Brain microvascular endothelial cell (primary cell): Measurements from ENCODE around the gene COL21A1.
A peak's percentile ranks its signal among the peaks of the same experiment; 100 is the strongest.

ENCODE experiments used
- DNase-seq: peaks from one replicate; pipeline ENCODE4 v3.0.0-alpha.2; 2020
- H3K27ac ChIP-seq: fragments of 250-450 bp; sonication (Bioruptor Pico); 2 replicates; pipeline ENCODE4 v1.5.1; 2020; ENCODE audit warnings: mild to moderate bottlenecking, moderate library complexity
- H3K27me3 ChIP-seq: fragments of 250-450 bp; sonication (Bioruptor Pico); replicated peaks from 2 replicates; pipeline ENCODE4 v1.5.1; 2020; ENCODE audit warnings: mild to moderate bottlenecking
- H3K36me3 ChIP-seq: fragments of 250-450 bp; sonication (Bioruptor Pico); replicated peaks from 2 replicates; pipeline ENCODE4 v1.5.1; 2020; ENCODE audit warnings: mild to moderate bottlenecking
- H3K4me3 ChIP-seq: 2 replicates; pipeline ENCODE4 v1.5.1; 2011; ENCODE audit warnings: low read depth, mild to moderate bottlenecking, control low read depth, low read length, moderate library complexity
- CTCF ChIP-seq: IDR thresholded peaks from 2 replicates; pipeline ENCODE4 v1.5.1; 2011; ENCODE audit warnings: low read depth, mild to moderate bottlenecking, moderate library complexity, low read length, control low read depth, inconsistent platforms; ENCODE audit errors: missing control alignments
- in situ Hi-C: cut with HindIII; loops from 2 replicates; pipeline ENCODE4 v1.10.0; 2017; ENCODE audit warnings: low sequenced_read_pairs, low pct_ligation_motif_present

The COL21A1 gene

GRCh38 chr6:56050530-56051201, 196.7 kb downstream of the COL21A1 start:
- in situ Hi-C loops, result no loop called here
- H3K27ac ChIP-seq, result no peak overlapping the region
- no peaks in the 10 kb centered on the region for H3K36me3 ChIP-seq
- no peak overlapping the region for H3K4me3 ChIP-seq
- no peak for TF ChIP-seq CTCF
- no peaks in the 10 kb centered on the region for H3K27me3 ChIP-seq
- no peak for DNase-seq

- no peak for DNase-seq
- H3K4me3 ChIP-seq, result no peak overlapping the region
- TF ChIP-seq CTCF, result no peak
- H3K36me3 ChIP-seq, result no peaks in the 10 kb centered on the region
- peak overlapping the region; percentile 54 for H3K27ac ChIP-seq
- no peaks in the 10 kb centered on the region for H3K27me3 ChIP-seq
- in situ Hi-C loops, result no loop called here
Measured at GRCh38 chr6:56048601-56049000, 198.8 kb downstream of the COL21A1 start.

- in situ Hi-C loops, result no loop called here
- Histone ChIP-seq H3K36me3 (no peaks in the 10 kb centered on the region), H3K4me3 (no peak overlapping the region), H3K27me3 (no peaks in the 10 kb centered on the region), H3K27ac (peak overlapping the region; percentile 54)
- peak; percentile 27 for DNase-seq
- TF ChIP-seq CTCF, result no peak
Measured at GRCh38 chr6:56047931-56048540, 199.3 kb downstream of the COL21A1 start.

GRCh38 chr6:56046576-56046975, 200.8 kb downstream of the COL21A1 start:
- no peak overlapping the region for H3K4me3 ChIP-seq
- no peaks in the 10 kb centered on the region for H3K27me3 ChIP-seq
- no peak for TF ChIP-seq CTCF
- in situ Hi-C loops, result no loop called here
- peak overlapping the region; percentile 1 for H3K27ac ChIP-seq
- no peaks in the 10 kb centered on the region for H3K36me3 ChIP-seq
- peak; percentile 97 for DNase-seq

- no peak for DNase-seq
- TF ChIP-seq CTCF, result no peak
- H3K27me3 ChIP-seq, result no peaks in the 10 kb centered on the region
- no peak overlapping the region for H3K4me3 ChIP-seq
- H3K27ac ChIP-seq, result no peak overlapping the region
- in situ Hi-C loops, result no loop called here
- H3K36me3 ChIP-seq, result no peaks in the 10 kb centered on the region
Measured at GRCh38 chr6:56043761-56044160, 203.6 kb downstream of the COL21A1 start.
